ENCODE results near the gene NME9. TPM values are rescaled to one million over a fixed set of nuclear protein-coding genes. Genes with fewer than 3 reads are reported as not detected.

Gene NME9
- polyA plus RNA-seq, 5 donors = 2.3 to 5.6 (median 3.8) TPM

DNA sequence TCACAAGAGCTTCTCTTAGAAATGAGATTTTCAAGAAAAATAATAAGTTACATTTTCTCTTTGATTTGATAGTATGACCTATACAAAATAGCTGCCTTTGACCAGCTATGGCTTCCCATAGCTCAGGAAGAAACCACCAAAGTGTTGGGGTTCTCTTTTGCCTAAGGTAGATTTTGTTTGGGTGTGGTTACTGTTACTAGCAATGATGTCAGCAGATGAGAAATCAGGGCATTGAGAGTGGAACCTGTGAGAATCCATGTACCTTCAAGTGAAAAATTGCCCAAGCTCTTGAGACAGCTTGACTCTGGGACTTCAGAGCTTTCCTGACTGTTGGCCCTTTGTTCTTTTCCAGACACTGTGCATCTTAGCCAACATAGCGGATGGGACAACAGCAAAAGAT, 45.6 kb downstream of the NME9 start:
- DNase-seq = no peak

DNA sequence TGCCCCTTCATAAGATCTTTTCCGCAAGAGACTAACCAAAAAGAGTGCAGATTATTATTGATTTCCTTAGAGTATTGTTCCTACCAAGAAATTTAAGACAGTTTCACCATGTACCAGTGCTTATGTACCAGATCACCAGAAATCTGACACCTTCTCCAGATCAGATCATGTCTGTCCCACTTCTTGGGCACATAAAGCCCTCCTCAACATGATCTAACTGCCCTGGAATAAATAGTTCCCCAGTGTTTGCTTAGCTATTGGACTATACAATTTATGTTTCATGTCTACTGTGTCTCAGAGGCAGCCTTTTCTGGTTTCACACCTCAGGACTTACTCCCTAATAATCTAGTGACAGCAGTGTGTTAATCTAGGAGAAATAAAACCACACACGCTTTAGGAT, 46.8 kb downstream of the NME9 start:
- no peak for DNase-seq

DNA sequence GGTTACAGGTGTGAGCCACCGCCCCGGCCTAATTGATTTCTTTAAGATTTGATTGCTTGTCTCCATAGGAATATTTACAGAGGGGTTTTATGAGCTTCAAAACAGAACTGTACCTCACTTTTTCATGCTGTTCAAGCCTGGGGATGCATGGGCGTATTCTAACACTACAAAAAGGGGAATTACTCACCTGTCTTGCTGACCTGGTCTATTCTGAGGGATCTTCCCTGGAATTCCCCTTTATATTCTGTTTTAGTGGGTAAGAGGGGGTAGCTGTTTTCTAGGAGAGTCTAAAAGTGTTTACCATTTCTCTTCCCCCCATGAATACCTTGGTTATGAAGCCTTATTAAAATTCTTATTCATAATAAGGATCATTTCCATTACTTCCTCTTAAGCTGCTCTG, 48.1 kb downstream of the NME9 start:
- no peak for DNase-seq

DNA sequence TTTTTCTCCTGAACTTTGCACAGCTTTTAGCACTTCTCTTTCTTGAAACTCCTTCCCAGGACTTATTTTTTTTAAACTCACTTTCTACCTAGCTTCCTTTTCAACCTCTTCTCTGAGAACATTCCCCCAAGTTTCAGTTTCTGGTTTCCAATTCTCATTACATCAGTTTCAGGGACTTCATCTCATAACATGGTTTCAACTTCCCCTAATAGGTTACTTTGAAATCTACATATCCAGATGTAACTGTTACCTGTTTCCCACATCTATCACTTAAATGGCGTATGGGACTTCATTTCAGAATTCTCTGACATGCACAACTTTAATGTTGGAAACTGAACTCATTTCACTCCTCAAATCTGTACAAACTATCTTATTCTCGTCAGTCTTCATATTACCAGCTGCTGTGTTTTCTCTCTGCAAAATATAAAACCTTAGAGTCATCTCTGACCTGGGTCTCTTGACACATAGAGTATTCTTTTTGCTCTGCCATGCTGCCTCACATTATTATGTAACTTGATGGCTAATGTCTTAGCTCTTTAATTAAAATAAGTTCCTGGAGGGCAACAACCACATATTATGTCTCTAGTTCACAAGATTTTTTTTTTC, 58.4 kb downstream of the NME9 start:
- DNase-seq = no peak

DNA sequence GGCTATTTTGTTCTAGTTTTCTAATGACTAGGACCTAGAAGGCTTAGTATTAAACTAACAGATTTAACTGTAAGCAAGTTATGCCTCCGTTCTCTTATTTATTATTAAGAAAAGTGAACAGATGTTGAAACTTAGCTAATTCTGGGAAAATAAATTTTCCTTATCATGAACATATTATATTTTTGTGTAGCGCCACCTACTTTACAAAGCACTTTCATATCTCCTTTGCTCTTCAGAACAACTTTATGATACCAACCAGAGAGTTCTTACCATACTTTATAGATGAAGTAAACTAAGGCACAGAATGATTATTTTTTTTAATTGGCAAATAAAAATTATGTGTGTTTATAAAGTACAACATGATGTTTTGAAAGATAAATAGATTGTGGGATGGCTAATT, 59.4 kb downstream of the NME9 start:
- no peak for DNase-seq

DNA sequence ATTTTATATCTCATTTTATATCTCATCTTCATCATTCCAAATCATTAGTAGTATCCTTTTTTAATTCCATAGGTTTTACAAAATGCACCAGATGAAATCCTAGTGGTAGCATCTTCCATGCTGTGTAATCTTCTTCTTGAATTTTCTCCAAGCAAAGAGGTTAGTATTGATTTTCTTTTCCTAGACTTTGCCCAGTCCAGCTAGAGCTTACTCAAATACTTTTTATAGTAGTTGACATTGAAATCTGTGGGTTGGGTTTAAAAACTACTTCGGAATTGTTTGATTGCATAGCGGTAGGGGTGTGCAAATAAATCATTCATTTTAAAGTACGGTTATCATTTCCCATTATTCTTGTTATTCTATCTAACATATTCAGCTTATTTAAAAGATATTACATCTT, 62.6 kb downstream of the NME9 start:
- DNase-seq = no peak

DNA sequence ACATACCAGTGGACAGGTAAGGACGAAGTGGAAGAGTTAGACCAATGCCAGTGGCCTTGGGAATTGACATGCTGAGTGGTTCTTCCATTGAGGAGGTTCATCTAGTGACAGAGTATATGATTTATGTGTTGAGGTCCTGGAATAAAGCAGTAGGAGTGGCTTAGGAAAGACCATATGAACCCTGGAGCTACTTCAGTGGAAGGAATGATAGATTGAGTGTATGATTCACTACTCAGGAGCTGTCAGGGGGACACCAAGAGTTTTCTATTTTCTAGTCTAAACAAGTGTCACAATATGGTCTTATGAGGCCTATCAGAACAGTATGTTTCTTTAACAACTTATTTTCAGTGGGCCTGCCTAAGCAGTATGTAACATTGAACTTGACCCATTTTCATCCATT, 63.9 kb downstream of the NME9 start:
- no peak for DNase-seq

DNA sequence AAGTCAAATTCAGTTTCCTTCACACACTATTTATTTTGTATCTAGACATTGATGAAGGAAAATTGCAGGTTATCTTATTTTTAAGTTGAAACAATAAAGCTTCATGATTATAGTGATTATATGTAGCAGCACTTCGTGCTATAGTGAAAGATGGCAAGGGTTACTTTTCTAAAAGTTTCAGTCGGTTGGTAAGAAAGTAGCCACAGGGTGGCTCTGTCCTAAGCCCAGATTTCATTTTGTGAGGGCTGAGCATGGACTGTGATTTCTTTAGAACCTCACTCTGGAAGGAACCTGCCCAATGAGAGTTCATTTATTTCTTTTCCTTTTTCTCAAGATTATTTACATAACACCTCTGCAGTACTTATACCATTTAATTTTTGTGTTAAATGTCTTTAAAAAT, 66.5 kb downstream of the NME9 start:
- no peak for DNase-seq

DNA sequence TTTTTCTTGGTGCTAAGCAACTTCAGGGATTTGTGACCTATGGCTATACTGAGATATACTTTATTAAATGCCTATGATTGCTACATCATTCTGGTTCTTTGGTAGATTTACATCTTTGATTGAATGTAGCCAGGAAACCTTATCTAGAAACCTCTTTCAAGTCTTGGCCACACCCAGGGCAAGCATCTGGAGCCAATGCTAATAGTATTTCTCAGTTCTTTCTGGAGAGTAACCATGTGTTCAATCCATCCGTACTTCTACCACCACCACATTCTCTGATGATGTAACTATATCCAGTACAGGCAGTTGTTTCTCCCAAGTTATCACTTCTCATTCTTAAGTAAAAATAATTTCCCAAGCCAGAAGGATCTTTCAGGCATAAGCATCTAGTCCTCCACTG, 69.0 kb downstream of the NME9 start:
- no peak for DNase-seq

DNA sequence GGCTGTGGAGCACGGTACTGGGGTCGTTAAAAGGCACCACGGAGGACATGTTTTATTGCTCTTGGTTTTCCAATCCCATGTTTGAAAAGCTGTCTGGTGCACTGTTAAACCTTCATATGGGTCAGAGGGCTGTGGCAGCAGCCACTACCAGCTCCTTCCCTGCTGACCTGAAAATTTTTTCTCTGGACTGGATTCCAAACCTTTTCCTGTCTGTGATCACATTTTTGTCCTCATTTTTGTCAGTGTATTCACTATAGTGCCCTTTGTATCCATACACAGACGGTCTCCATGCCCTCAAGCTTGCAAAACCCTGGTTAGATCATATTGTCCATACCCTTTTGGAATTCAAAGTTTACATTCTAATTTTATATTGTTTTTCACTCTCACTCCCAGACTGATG, 70.5 kb downstream of the NME9 start:
- DNase-seq = no peak

DNA sequence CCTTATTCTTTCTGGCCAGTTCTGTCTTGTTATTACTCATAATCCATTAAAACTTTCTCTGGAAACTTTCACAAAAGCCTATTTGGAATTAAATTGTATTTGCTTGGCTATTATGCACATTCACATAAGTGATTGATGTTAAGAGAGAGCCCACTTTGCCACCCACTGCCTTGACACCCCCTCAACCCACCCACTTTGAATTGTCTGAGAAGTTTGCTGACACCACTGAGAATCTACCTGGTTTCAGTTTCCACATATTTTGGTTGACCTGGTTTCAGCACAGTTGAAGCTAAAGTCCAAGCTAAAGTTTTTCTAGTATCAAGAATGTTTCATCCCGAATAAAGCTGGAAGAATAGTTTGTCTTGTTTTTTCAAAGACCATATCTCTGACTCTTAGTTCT, 71.7 kb downstream of the NME9 start:
- DNase-seq = no peak

DNA sequence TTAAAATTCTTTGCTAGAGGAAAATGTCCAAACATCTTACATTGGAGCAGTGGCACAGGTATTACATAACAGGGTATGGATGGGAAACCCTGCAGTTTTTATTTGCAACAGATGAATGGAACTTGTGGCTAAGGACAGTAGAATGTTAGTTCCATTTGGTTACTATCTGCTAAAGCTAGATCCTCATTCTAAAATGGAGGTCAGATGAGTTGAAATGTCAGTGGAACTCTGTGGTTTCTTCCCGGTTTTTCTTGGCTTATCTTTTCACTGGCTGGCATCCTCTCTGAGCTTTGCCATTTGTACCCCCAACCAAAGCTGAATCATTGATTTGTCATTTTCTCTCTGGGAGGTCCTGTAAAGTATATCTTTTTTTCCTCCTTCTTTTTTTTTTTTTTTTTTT, 73.6 kb downstream of the NME9 start:
- DNase-seq = no peak

DNA sequence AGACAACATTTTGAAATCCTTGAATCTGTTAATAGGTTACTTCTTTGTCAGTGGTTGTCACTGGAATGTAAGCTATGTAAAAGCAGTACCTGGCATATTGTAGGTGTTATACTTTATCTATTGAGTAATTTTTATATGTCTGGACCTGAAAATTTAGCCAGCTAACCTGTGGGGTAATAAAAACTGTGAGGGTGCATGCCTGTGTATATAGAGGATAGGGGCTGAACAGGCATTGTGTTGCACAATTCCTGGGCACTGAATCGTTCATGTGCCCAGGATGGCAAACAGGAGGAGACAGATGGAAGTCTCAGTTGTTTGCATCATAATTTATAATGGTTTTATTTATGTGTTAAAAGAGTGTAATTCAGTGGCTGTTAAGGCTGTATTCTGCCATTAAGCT, 75.4 kb downstream of the NME9 start:
- DNase-seq = no peak

DNA sequence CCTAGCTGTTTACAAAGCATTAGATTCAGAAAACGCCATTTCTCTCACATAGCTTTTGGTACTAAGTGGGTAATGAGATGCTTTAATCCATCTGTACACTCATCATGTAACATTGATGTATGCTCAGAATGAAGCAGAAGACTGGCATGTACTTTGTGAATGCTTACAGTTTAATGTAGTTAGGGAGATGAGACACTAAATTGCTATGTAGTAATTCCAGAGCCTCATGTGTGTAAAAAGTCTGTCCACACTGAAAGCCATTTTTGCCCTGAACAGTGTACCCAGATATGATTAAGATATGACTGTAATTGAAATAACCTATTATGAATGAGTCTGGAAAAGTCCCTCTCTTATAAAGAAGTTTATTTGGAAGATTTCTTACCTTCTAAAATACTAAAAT, 76.0 kb downstream of the NME9 start:
- DNase-seq = no peak

Other genes with a start within 250 kb of the NME9 start
- 10 to 100 TPM; 16.1 to 21.8 (median 18.8) TPM for gene DZIP1L, start 214.2 kb downstream of the NME9 start, polyA plus RNA-seq (ENCODE audit: insufficient read depth in 1 of 5, insufficient read length in 5 of 5, low replicate concordance in 1 of 5)
- gene A4GNT, start 197.5 kb downstream of the NME9 start, polyA plus RNA-seq (ENCODE audit: insufficient read depth in 1 of 5, insufficient read length in 5 of 5, low replicate concordance in 1 of 5) = under 1 TPM; 0.21 to 0.63 (median 0.37) TPM
- 10 to 100 TPM; 17.5 to 23.6 (median 21.1) TPM for gene DBR1, start 154.9 kb downstream of the NME9 start, polyA plus RNA-seq (ENCODE audit: insufficient read depth in 1 of 5, insufficient read length in 5 of 5, low replicate concordance in 1 of 5)
- gene ARMC8, start 142.6 kb downstream of the NME9 start, polyA plus RNA-seq (ENCODE audit: insufficient read depth in 1 of 5, insufficient read length in 5 of 5, low replicate concordance in 1 of 5) = 10 to 100 TPM; 37.2 to 59.3 (median 50.3) TPM
- gene MRAS, start 18.7 kb upstream of the NME9 start, polyA plus RNA-seq (ENCODE audit: insufficient read depth in 1 of 5, insufficient read length in 5 of 5, low replicate concordance in 1 of 5) = 10 to 100 TPM; 19.1 to 24.3 (median 19.5) TPM
- 10 to 100 TPM; 23.2 to 39.2 (median 35.4) TPM for gene ESYT3, start 104.8 kb upstream of the NME9 start, polyA plus RNA-seq (ENCODE audit: insufficient read depth in 1 of 5, insufficient read length in 5 of 5, low replicate concordance in 1 of 5)